ENCODE results near the gene ISCU. TPM values are rescaled to one million over a fixed set of nuclear protein-coding genes. Genes with fewer than 3 reads are reported as not detected.

Gene ISCU
- polyA plus RNA-seq, 1 donor (not counting 4 experiments of a cell fraction or from before 2014, with no cell fraction given): 106 TPM

DNA sequence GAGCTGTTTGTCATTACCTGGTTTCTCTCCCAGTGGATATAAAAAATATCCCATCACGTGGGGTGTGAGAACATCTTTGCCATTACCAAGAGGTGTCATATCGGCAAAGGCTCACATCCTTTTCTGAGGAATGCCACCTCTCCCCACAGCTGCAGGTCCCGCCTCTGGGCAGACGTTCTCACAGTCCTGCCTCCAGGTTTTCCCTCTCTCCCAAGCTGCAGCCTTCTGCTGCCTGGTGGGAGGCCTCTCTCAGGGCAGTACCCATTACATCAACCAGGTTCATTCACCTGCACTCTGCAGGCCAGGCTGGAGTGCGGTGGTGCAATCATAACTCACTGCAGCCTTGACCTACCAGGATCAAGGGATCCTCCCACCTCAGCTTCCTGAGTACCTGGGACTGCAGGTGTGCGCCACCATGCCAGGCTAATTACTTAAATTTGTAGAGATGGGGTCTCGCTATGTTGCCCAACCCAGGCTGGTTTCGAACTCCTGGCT, 50.4 kb downstream of the ISCU start:
- TF ChIP-seq CTCF (optimal IDR thresholded peaks at IDR 0.05 in 1 of 3, IDR thresholded peaks at IDR 0.05 in 1 of 3, conservative IDR thresholded peaks at IDR 0.05 in 1 of 3; ENCODE audit: extremely low read depth in 1 of 3, insufficient read depth in 2 of 3, low read length in 3 of 3) (no peak), EZH2 (IDR thresholded peaks at IDR 0.05; ENCODE audit: low read length) (no peak)
- H3K4me3 ChIP-seq (ENCODE audit: control insufficient read depth in 2 of 3, extremely low read depth in 1 of 3, insufficient read depth in 2 of 3, low read depth in 1 of 3, low read length in 3 of 3): no peak overlapping the region
- dilution Hi-C loops (cut with MboI; ENCODE audit: extremely low pct_ligation_motif_present, low sequenced_read_pairs): no loop called here
- no peaks in the 10 kb centered on the region for H3K79me2 ChIP-seq (ENCODE audit: control insufficient read depth, insufficient read depth, low read length)
- no peaks in the 10 kb centered on the region for H4K20me1 ChIP-seq (ENCODE audit: control insufficient read depth, extremely low read depth, insufficient read depth, low read length)
- no peak overlapping the region for H3K27ac ChIP-seq (ENCODE audit: control insufficient read depth, insufficient read depth, low read length)
- H3K27me3 ChIP-seq (ENCODE audit: control insufficient read depth, extremely low read depth, insufficient read depth, low read length): no peaks in the 10 kb centered on the region
- no peaks in the 10 kb centered on the region for H3K36me3 ChIP-seq (ENCODE audit: control insufficient read depth in 2 of 2, extremely low read depth in 1 of 2, insufficient read depth in 2 of 2, low read length in 2 of 2)
- no peak for FAIRE-seq
- no peak overlapping the region for H2AFZ ChIP-seq (ENCODE audit: control insufficient read depth, low read length)
- no peak overlapping the region for H3K9ac ChIP-seq (ENCODE audit: control insufficient read depth, extremely low read depth, insufficient read depth, low read length)
- H3K4me2 ChIP-seq (ENCODE audit: control insufficient read depth, extremely low read depth, insufficient read depth, low read depth, low read length): no peak overlapping the region
- peaks cover 2% of the 10 kb centered on the region for H3K9me3 ChIP-seq (ENCODE audit: control insufficient read depth, low read depth, low read length)
- peaks cover 8% of the 10 kb centered on the region for H3K4me1 ChIP-seq (ENCODE audit: control insufficient read depth, extremely low read depth, insufficient read depth, low read length)
- DNase-seq (ENCODE audit: low read depth, low spot score): no peak
- no peaks in the 10 kb centered on the region for H3K9me1 ChIP-seq (ENCODE audit: control insufficient read depth, extremely low read depth, insufficient read depth, low read length)

- Histone ChIP-seq H3K4me3 (ENCODE audit: control insufficient read depth in 2 of 3, extremely low read depth in 1 of 3, insufficient read depth in 2 of 3, low read depth in 1 of 3, low read length in 3 of 3) (no peak overlapping the region), H3K79me2 (ENCODE audit: control insufficient read depth, insufficient read depth, low read length) (no peaks in the 10 kb centered on the region), H3K4me2 (ENCODE audit: control insufficient read depth, extremely low read depth, insufficient read depth, low read depth, low read length) (no peak overlapping the region), H3K9me1 (ENCODE audit: control insufficient read depth, extremely low read depth, insufficient read depth, low read length) (no peaks in the 10 kb centered on the region), H3K36me3 (ENCODE audit: control insufficient read depth in 2 of 2, extremely low read depth in 1 of 2, insufficient read depth in 2 of 2, low read length in 2 of 2) (no peaks in the 10 kb centered on the region), H3K27ac (ENCODE audit: control insufficient read depth, insufficient read depth, low read length) (no peak overlapping the region), H3K9ac (ENCODE audit: control insufficient read depth, extremely low read depth, insufficient read depth, low read length) (no peak overlapping the region), H3K4me1 (ENCODE audit: control insufficient read depth, extremely low read depth, insufficient read depth, low read length) (peaks cover 8% of the 10 kb centered on the region), H3K9me3 (ENCODE audit: control insufficient read depth, low read depth, low read length) (peaks cover 2% of the 10 kb centered on the region), H4K20me1 (ENCODE audit: control insufficient read depth, extremely low read depth, insufficient read depth, low read length) (no peaks in the 10 kb centered on the region), H3K27me3 (ENCODE audit: control insufficient read depth, extremely low read depth, insufficient read depth, low read length) (peaks cover 3% of the 10 kb centered on the region), H2AFZ (ENCODE audit: control insufficient read depth, low read length) (no peak overlapping the region)
- dilution Hi-C loops (cut with MboI; ENCODE audit: extremely low pct_ligation_motif_present, low sequenced_read_pairs): no loop called here
- TF ChIP-seq EZH2 (IDR thresholded peaks at IDR 0.05; ENCODE audit: low read length) (no peak), CTCF (optimal IDR thresholded peaks at IDR 0.05 in 1 of 3, IDR thresholded peaks at IDR 0.05 in 1 of 3, conservative IDR thresholded peaks at IDR 0.05 in 1 of 3; ENCODE audit: extremely low read depth in 1 of 3, insufficient read depth in 2 of 3, low read length in 3 of 3) (no peak)
- DNase-seq (ENCODE audit: low read depth, low spot score): no peak
- FAIRE-seq: no peak
Observed at GRCh38 chr12:108613548-108613947, 51.2 kb downstream of the ISCU start.

Measured in keratinocyte (primary cell).